Ovary (tissue), 9 donors: ENCODE measurements around the gene SFI1. TPM values are rescaled to one million over a fixed set of nuclear protein-coding genes. Genes with fewer than 3 reads are reported as not detected.
"Not testable (repeated sequence)": the region's sequence is repeated elsewhere in the genome, so short reads cannot be mapped to it uniquely, and the experiment has no call there.

Source experiments
- DNase-seq, 5 donors: peaks; one replicate each; pipeline ENCODE4 v3.0.0-alpha.2; 2019 to 2020
- H3K27ac ChIP-seq, 2 donors: fragments of 200-600 bp; one replicate each; pipeline versions ENCODE4 v1.5.1 to v1.8.0; 2019 to 2022
- H3K27me3 ChIP-seq: fragments of 200-600 bp; one replicate; pipeline ENCODE4 v1.8.0; 2022
- H3K36me3 ChIP-seq: fragments of 200-600 bp; sonication (generic); one replicate; pipeline ENCODE4 v1.5.1; 2019
- H3K4me1 ChIP-seq: one replicate; pipeline ENCODE4 v1.8.1; 2013; ENCODE audit warnings: mild to moderate bottlenecking, moderate library complexity; ENCODE audit not compliant: insufficient read depth
- H3K4me3 ChIP-seq: fragments of 200-600 bp; sonication (generic); one replicate; pipeline ENCODE4 v1.5.1; 2017
- H3K9me3 ChIP-seq, 2 donors: fragments of 200-600 bp in 1 of 2; sonication (generic) in 1 of 2; one replicate each; pipeline versions ENCODE4 v1.5.1 to v1.8.1; 2013 to 2019; ENCODE audit warnings: mild to moderate bottlenecking in 1 of 2, moderate library complexity in 1 of 2
- EP300 ChIP-seq: sonication (generic); formaldehyde crosslinking; IDR thresholded peaks from one replicate; pipeline ENCODE4 v1.6.1; 2017; ENCODE audit warnings: antibody characterized with exemption
- POLR2A ChIP-seq: fragments of 450-650 bp; IDR thresholded peaks from one replicate; pipeline ENCODE4 v1.6.1; 2017; ENCODE audit warnings: antibody characterized with exemption, mild to moderate bottlenecking, moderate library complexity
- WGBS, 3 donors: extraction: QIAGEN DNeasy Blood & Tissue Kit in 1 of 3; methylation state at CpG; one replicate each; pipeline versions ENCODE4 v1.1.5 to v1.1.7; 2013 to 2017; 5-methylcytosine and 5-hydroxymethylcytosine counted together
- intact Hi-C, 4 donors: fragments of 100-400 bp; cut with DNase I; formaldehyde crosslinking; loops; one replicate each; pipeline versions ENCODE4 v1.11.0 to v1.15.1; 2022 to 2023
- polyA plus RNA-seq, 2 donors: library from polyadenylated mRNA; stranded (reverse); fragments of 200-250 nt in 1 of 2; fragments of 350-450 nt in 1 of 2; fragmentation: Illumina TruSeq in 1 of 2; extraction: RNeasy Lipid Tissue Mini Kit (QIAGEN cat#74804) in 1 of 2; gene quantifications; one replicate each; pipeline ENCODE4 v1.2.3, GENCODE V29; 2013 to 2014
- total RNA-seq, 7 donors: library from RNA; depleted of rRNA in 2 of 7; stranded (reverse); fragments of >200 nt in 2 of 7; fragmentation: NEBNext Ultra II Directional in 3 of 7; extraction: Animal tissue kit (Norgen Biotek cat#: 25700) in 3 of 7; gene quantifications; one replicate each; pipeline versions ENCODE4 v1.1.0 to v1.2.4, GENCODE V29; 2016 to 2023
- TF ChIP-seq, protein P1 (sequence below), 3 donors: fragments of 450-650 bp in 2 of 3; fragments of 200-600 bp in 1 of 3; IDR thresholded peaks; one replicate each; pipeline versions ENCODE4 v1.5.1 to v1.8.0; 2016 to 2022; ENCODE audit warnings: antibody characterized with exemption in 3 of 3, mild to moderate bottlenecking in 1 of 3
- donor health status: DM: no; HTN: no; CAD: no; lungs with moderate emphysema.
- donor health status: DM: no; HTN: no; CAD: no.
- donor health status: Bipolar disorder and iron deficiency.
- donor health status: DM: yes; HTN: yes; CAD: no.
- donor health status: DM: no; HTN: no; CAD: no.
- donor health status: DM: yes; HTN: yes; CAD: no.

Gene SFI1
- total and polyA plus RNA-seq, 9 donors: 10.8 to 33.9 (median 25.2) TPM

DNA sequence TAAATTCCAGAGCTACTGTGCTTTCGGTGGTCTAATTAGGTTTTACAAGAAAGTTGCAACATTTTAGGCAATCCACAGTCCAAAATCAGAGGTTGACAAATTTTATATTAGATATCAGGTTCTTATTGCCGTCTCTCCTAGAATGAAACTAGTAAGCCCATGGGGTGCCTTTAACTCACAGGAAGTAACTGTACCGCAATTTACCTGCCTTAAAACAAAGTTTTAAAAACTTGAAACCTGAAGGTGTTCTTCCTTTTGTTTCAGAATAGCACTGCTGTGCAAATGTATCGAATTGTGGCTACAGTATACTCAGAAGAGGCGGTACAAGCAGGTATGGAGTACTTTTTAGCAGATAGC lies 88.4 kb downstream of the SFI1 start:
- 58 to 71% (median 66%) methylated on average over 5 of the region's 5 CpGs for WGBS, 3 donors
- Histone ChIP-seq H3K36me3 (no peaks in the 10 kb centered on the region), H3K27ac (no peak overlapping the region), H3K4me3 (no peak overlapping the region), H3K4me1 (no peaks in the 10 kb centered on the region), H3K27me3 (no peaks in the 10 kb centered on the region), H3K9me3 (no peaks in the 10 kb centered on the region)
- intact Hi-C loops: no loop called here
- TF ChIP-seq, protein P1, sequence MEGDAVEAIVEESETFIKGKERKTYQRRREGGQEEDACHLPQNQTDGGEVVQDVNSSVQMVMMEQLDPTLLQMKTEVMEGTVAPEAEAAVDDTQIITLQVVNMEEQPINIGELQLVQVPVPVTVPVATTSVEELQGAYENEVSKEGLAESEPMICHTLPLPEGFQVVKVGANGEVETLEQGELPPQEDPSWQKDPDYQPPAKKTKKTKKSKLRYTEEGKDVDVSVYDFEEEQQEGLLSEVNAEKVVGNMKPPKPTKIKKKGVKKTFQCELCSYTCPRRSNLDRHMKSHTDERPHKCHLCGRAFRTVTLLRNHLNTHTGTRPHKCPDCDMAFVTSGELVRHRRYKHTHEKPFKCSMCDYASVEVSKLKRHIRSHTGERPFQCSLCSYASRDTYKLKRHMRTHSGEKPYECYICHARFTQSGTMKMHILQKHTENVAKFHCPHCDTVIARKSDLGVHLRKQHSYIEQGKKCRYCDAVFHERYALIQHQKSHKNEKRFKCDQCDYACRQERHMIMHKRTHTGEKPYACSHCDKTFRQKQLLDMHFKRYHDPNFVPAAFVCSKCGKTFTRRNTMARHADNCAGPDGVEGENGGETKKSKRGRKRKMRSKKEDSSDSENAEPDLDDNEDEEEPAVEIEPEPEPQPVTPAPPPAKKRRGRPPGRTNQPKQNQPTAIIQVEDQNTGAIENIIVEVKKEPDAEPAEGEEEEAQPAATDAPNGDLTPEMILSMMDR (IDR thresholded peaks at IDR 0.05): no peak
- TF ChIP-seq EP300 (no peak), POLR2A (no peak)
- DNase-seq: no peak

DNA sequence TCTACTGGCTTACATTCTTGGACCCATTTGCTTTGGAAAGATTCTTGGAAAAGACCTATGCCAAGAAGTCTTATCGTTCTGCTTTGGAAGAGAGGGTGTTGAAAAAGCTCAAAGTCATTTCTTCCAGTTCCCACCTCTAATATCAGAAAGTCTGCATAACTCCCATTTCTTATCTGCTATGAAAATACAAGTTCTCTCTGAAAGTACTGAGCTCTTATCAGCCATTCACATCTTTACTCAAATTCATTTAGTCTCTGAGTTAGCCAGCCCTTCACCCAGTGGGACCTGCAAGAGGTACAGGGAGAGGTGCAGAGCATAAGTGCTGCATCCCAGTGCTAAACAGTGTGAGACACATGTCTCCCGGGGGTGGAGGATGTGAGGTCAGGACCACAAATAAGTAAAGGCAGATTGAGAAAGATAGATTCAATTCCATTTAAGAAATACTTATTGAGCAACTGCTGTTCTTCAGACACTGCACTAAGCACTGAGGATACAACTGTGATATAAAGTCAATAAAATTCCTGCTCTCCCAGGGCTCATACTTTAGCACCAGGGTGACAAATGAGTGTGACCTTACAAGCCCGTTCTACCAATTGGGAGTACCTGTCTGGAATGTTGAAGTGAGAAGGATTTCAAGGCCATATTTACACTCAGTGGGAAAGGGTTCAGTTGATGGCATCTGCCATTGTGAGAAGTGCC lies 89.0 kb downstream of the SFI1 start:
- TF ChIP-seq, protein P1 (IDR thresholded peaks at IDR 0.05): no peak
- TF ChIP-seq EP300: no peak
- TF ChIP-seq POLR2A: no peak
- Histone ChIP-seq H3K9me3 (no peaks in the 10 kb centered on the region), H3K4me1 (no peaks in the 10 kb centered on the region), H3K36me3 (no peaks in the 10 kb centered on the region), H3K27ac (no peak overlapping the region), H3K27me3 (no peaks in the 10 kb centered on the region), H3K4me3 (no peak overlapping the region)
- intact Hi-C loops: no loop called here
- 24 to 30% (median 26%) methylated on average over 3 of the region's 3 CpGs for WGBS, 3 donors
- DNase-seq: no peak

DNA sequence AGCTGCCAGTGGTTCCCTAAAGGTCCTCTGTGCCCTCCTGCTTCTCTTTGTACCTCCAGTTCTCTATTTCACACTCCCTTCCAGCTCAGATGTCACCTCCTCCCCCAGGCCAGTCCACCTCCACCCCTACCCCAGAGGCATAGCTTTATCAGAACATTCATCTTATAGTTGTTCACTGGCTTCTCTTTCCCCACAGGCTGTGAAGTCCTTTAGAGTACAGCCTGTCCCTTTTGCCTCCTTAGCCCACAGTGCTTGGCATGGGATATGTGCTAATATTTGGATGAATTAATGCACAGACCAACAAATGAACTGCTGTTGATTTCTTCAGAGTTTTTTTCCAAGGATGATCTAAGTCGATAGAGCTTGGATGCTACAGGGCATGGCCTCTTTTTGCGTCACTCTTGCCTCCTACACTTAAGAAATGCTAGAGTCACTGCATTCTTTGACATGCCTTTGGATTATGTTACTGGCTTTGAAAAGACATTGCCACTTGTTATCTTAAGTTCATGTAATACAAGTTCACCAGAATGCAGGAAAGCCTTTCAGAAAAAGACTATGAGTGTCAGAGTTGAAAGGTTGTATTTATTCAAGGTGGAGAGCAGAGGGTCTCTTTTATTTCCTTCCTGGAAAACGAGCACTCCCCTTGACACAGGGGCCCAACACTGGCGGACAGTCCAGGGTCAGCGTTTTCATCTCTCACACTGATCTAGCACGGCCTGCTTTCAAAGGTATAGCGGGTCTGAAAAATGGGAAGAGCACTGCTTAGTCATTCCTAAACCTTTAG lies 90.0 kb downstream of the SFI1 start:
- intact Hi-C loops: no loop called here
- no peak for TF ChIP-seq EP300
- no peak for TF ChIP-seq POLR2A
- TF ChIP-seq, protein P1 (IDR thresholded peaks at IDR 0.05): no peak
- Histone ChIP-seq H3K36me3 (no peaks in the 10 kb centered on the region), H3K4me1 (no peaks in the 10 kb centered on the region), H3K4me3 (no peak overlapping the region), H3K27ac (no peak overlapping the region), H3K27me3 (no peaks in the 10 kb centered on the region), H3K9me3 (no peaks in the 10 kb centered on the region)
- WGBS, 3 donors: 80 to 86% (median 84%) methylated on average over 7 of the region's 7 CpGs
- no peak for DNase-seq

DNA sequence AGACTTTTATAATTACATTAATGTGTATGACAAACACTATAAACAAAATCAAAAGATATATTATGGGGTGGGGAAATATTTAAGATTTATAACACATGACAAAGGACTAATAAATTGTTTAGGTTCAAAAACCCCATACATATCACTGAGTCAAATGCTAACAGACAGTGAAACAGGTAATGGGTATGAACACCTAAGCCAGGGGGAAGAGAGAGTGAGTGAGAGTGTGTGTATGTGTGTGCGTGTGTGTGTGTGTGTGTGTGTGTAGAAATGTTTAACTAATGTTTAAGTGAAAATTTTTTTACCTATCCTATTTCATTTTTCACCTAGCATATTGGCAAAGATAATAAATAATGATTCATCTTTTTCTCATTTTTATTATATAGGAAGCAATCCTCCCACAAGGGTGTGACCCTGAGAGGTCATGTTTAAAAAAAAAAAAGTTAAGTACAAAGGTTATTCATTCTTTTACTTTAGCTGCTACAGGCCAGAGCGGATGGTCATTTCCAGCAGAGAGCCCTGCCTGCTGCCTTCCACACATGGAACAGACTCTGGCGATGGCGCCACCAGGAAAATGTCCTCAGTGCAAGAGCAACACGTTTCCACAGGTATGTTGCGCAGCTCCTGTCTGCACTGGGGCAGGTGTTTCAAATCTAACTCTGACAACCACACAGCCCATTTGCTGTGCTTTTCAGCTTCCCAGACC lies 92.8 kb downstream of the SFI1 start:
- H3K4me1 ChIP-seq: no peaks in the 10 kb centered on the region
- H3K36me3 ChIP-seq: no peaks in the 10 kb centered on the region
- no peak for DNase-seq
- WGBS, 3 donors: 81 to 89% (median 85%) methylated on average over 6 of the region's 6 CpGs
- TF ChIP-seq, protein P1 (IDR thresholded peaks at IDR 0.05): no peak
- TF ChIP-seq EP300: no peak
- TF ChIP-seq POLR2A: no peak
- no peaks in the 10 kb centered on the region for H3K27me3 ChIP-seq
- H3K4me3 ChIP-seq: no peak overlapping the region
- no peak overlapping the region for H3K27ac ChIP-seq
- no peaks in the 10 kb centered on the region for H3K9me3 ChIP-seq
- intact Hi-C loops: no loop called here

DNA sequence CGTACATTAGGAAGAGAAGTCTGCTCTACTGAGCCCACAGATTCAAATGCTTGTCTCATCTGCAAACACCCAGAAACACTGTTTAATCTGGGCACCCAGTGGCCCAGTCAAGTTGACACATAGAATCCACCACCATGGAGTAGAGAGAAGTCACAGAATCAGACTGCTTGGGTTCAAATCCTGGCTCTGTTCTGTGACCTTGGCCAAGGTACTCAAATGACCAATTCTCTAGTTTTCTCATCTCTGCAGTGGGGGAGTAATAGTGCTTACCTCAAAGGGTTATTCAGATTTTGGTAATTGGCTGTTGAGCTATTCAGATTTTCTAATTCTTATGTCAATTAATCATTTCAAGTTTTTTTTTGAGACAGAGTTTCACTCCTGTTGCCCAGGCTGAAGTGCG lies 93.8 kb downstream of the SFI1 start:
- intact Hi-C loops, H3K4me3 ChIP-seq, H3K9me3 ChIP-seq, H3K4me1 ChIP-seq, H3K27ac ChIP-seq, H3K27me3 ChIP-seq, DNase-seq, H3K36me3 ChIP-seq: not testable (repeated sequence)
- 83 to 100% (median 83%) methylated on average over 1 of the region's 2 CpGs for WGBS, 3 donors
